ENCODE data around the gene SLC29A3. TPM values are rescaled to one million over a fixed set of nuclear protein-coding genes. Genes with fewer than 3 reads are reported as not detected.

SLC29A3 gene
- total RNA-seq, 4 donors from 2014 or later: 2.5 to 6.8 (median 5.8) TPM

GRCh38 chr10:71316056-71316785 lies 2.8 kb upstream of the SLC29A3 start:
- no peak for TF ChIP-seq CTCF (IDR thresholded peaks at IDR 0.05)
- DNase-seq (ENCODE audit: low spot score) (no peak), ATAC-seq (ENCODE audit: low FRiP score) (no peak)

- TF ChIP-seq CTCF (IDR thresholded peaks at IDR 0.05): no peak
- no peak for DNase-seq (ENCODE audit: low spot score)
- no peak for ATAC-seq (ENCODE audit: low FRiP score)
Measured at GRCh38 chr10:71316786-71317160, 2.3 kb upstream of the SLC29A3 start.

GRCh38 chr10:71317739-71318138 lies 1.3 kb upstream of the SLC29A3 start:
- ATAC-seq (ENCODE audit: low FRiP score) (no peak), DNase-seq (ENCODE audit: low spot score) (no peak)
- no peak for TF ChIP-seq CTCF (IDR thresholded peaks at IDR 0.05)

- ATAC-seq (ENCODE audit: low FRiP score): no peak
Measured at GRCh38 chr10:71319800-71320392, 837 bp downstream of the SLC29A3 start.

GRCh38 chr10:71320592-71320991 lies 1.5 kb downstream of the SLC29A3 start:
- no peak for DNase-seq (ENCODE audit: low spot score)

More at GRCh38 chr10:71319800-71320392, 837 bp downstream of the SLC29A3 start:
- no peak for TF ChIP-seq CTCF (IDR thresholded peaks at IDR 0.05)
- no peak for DNase-seq (ENCODE audit: low spot score)

GRCh38 chr10:71321386-71321785 lies 2.3 kb downstream of the SLC29A3 start:
- no peak for TF ChIP-seq CTCF (IDR thresholded peaks at IDR 0.05)
- no peak for DNase-seq (ENCODE audit: low spot score)
- ATAC-seq (ENCODE audit: low FRiP score): no peak

More at GRCh38 chr10:71320592-71320991, 1.5 kb downstream of the SLC29A3 start:
- TF ChIP-seq CTCF (IDR thresholded peaks at IDR 0.05): no peak
- ATAC-seq (ENCODE audit: low FRiP score): no peak

GRCh38 chr10:71323407-71323806 lies 4.3 kb downstream of the SLC29A3 start:
- no peak for TF ChIP-seq CTCF (IDR thresholded peaks at IDR 0.05)
- DNase-seq (ENCODE audit: low spot score): no peak
- no peak for ATAC-seq (ENCODE audit: low FRiP score)
